Panc1 (cell line): Measurements from ENCODE around the gene STMP1. TPM values are rescaled to one million over a fixed set of nuclear protein-coding genes. Genes with fewer than 3 reads are reported as not detected.

Experiments
- ATAC-seq: fragments of 200-7000 bp; cut with Tn5 transposase; 2 replicates; pipeline ENCODE4 v1.9.1; 2020; ENCODE audit warnings: mild to moderate bottlenecking, moderate library complexity
- BruUV-seq: library from RNA; stranded (reverse); fragments of 400-500 nt; replicated peaks from 2 replicates; lab custom pipeline; 2021; lab: Mats Ljungman, UMichigan
- CTCF ChIA-PET: fragments of 300-600 bp; sonication (Branson Sonifier 250); formaldehyde crosslinking; loops from one replicate; lab custom pipeline; 2022; ENCODE audit warnings: antibody characterized with exemption; lab: Charles Lee
- POLR2A ChIA-PET: fragments of 300-600 bp; sonication (Branson Sonifier 250); formaldehyde crosslinking; loops from one replicate; lab custom pipeline; 2022; ENCODE audit warnings: antibody characterized with exemption; lab: Charles Lee
- DNase-seq: peaks from one replicate; pipeline ENCODE4 v3.0.0-alpha.2; 2010; ENCODE audit warnings: low read depth, low spot score
- H3K27ac ChIP-seq: 2 replicates; pipeline ENCODE4 v1.5.1; 2011; ENCODE audit warnings: mild to moderate bottlenecking, low read length, inconsistent platforms
- H3K27me3 ChIP-seq: fragments of 200-500 bp; sonication (Bioruptor generic); 2 replicates; pipeline ENCODE4 v1.6.0; 2014; ENCODE audit warnings: low read length, inconsistent platforms; ENCODE audit not compliant: control insufficient read depth, insufficient read depth
- H3K36me3 ChIP-seq: fragments of 200-500 bp; sonication (Bioruptor generic); 2 replicates; pipeline ENCODE4 v1.5.1; 2014; ENCODE audit warnings: inconsistent platforms, mild to moderate bottlenecking, low read length, moderate library complexity; ENCODE audit not compliant: control insufficient read depth, insufficient read depth
- H3K4me1 ChIP-seq: 2 replicates; pipeline ENCODE4 v1.5.1; 2011; ENCODE audit warnings: inconsistent platforms, mild to moderate bottlenecking, low read length, moderate library complexity; ENCODE audit not compliant: control insufficient read depth, insufficient read depth
- H3K4me3 ChIP-seq, 2 experiments: 2 replicates each; pipeline ENCODE4 v1.5.1; 2011 to 2012; ENCODE audit warnings: low read depth in 2 of 2, low read length in 2 of 2, mild to moderate bottlenecking in 2 of 2, inconsistent platforms in 1 of 2, moderate library complexity in 1 of 2
- H3K9me3 ChIP-seq: fragments of 200-500 bp; sonication (Bioruptor generic); 2 replicates; pipeline ENCODE4 v1.5.1; 2014; ENCODE audit warnings: low read depth, mild to moderate bottlenecking, inconsistent platforms, low read length, moderate library complexity; ENCODE audit not compliant: control insufficient read depth, insufficient read depth
- POLR2AphosphoS5 ChIP-seq: IDR thresholded peaks from 2 replicates; pipeline ENCODE4 v1.6.1; 2012; ENCODE audit warnings: mild to moderate bottlenecking, low read depth, low read length, moderate library complexity
- SIN3A ChIP-seq: IDR thresholded peaks from 2 replicates; pipeline ENCODE4 v1.6.1; 2012; ENCODE audit warnings: low read depth, mild to moderate bottlenecking, low read length, moderate library complexity, borderline replicate concordance; ENCODE audit not compliant: insufficient read depth
- TCF7L2 ChIP-seq: IDR thresholded peaks from 2 replicates; pipeline ENCODE4 v1.6.1; 2011; ENCODE audit warnings: mild to moderate bottlenecking, low read depth, low read length, inconsistent platforms
- in situ Hi-C: cut with HindIII; loops from 2 replicates; pipeline ENCODE4 v1.10.0; 2016; ENCODE audit warnings: low sequenced_read_pairs, low pct_unique_long_range_greater_than_20kb
- intact Hi-C: fragments of 100-400 bp; cut with micrococcal nuclease; formaldehyde crosslinking; loops from one replicate; pipeline ENCODE4 v1.10.0; 2022; ENCODE audit not compliant: unreplicated experiment
- total RNA-seq: library from RNA; stranded (reverse); gene quantifications from one replicate; pipeline ENCODE4 v1.2.1, GENCODE V29; 2021; ENCODE audit not compliant: unreplicated experiment
- TF ChIP-seq, protein P1 (sequence below): fragments of 450-650 bp; IDR thresholded peaks from 2 replicates; pipeline ENCODE4 v1.5.1; 2017; ENCODE audit warnings: mild to moderate bottlenecking
- TF ChIP-seq, protein P2 (sequence below), 2 experiments: IDR thresholded peaks; 2 replicates each; pipeline ENCODE4 v1.6.1; 2011 to 2012; ENCODE audit warnings: low read depth in 2 of 2, control low read depth in 1 of 2, low read length in 1 of 2, mild to moderate bottlenecking in 1 of 2, moderate library complexity in 1 of 2; ENCODE audit not compliant: insufficient read depth in 1 of 2

The STMP1 gene
- total RNA-seq, 1 experiment from 2014 or later: 29.5 TPM

DNA sequence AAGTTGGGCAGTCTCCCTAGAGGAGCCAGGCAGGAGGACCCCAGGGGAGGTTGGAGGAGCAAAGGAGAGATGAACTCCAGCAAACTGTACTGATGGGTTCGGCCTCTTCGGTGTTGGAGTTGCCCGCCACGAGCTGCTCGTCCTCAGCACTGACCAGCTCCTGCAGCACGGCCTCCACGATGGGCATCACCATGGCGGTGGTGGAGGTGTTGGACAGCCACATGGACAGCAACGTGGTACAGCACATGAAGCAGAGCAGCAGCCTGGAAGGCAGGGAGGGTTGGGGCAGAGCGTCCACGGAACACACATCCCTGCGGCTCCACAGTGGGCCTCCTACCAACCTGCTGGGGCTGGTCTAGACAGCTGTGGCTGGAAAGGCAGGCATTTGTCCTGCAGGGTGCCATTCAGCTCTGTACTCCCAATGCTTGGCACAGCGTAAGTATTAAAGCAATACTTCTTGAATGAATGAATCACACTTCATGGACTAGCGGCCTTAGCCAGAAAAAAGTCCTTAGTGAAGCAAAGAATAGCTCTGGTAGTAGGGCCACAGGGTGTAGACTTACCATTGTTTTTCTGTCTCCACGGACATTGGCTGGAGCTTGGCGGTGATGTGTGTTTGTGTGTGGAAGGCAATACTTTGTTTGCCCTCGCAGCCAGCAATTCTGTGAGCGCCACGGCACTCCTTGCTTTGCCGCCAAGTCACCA is 43.9 kb downstream of the STMP1 start:
- ChIA-PET POLR2A (no interaction called here), CTCF (no interaction called here)
- Histone ChIP-seq H3K36me3 (no peaks in the 10 kb centered on the region), H3K4me1 (no peaks in the 10 kb centered on the region), H3K4me3 (no peak overlapping the region), H3K27me3 (no peaks in the 10 kb centered on the region), H3K27ac (no peak overlapping the region), H3K9me3 (no peaks in the 10 kb centered on the region)
- no TSS peak for BruUV-seq
- DNase-seq (no peak), ATAC-seq (no peak)
- TF ChIP-seq TCF7L2: no peak
- no peak for TF ChIP-seq SIN3A
- TF ChIP-seq POLR2AphosphoS5: no peak
- TF ChIP-seq, protein P1, sequence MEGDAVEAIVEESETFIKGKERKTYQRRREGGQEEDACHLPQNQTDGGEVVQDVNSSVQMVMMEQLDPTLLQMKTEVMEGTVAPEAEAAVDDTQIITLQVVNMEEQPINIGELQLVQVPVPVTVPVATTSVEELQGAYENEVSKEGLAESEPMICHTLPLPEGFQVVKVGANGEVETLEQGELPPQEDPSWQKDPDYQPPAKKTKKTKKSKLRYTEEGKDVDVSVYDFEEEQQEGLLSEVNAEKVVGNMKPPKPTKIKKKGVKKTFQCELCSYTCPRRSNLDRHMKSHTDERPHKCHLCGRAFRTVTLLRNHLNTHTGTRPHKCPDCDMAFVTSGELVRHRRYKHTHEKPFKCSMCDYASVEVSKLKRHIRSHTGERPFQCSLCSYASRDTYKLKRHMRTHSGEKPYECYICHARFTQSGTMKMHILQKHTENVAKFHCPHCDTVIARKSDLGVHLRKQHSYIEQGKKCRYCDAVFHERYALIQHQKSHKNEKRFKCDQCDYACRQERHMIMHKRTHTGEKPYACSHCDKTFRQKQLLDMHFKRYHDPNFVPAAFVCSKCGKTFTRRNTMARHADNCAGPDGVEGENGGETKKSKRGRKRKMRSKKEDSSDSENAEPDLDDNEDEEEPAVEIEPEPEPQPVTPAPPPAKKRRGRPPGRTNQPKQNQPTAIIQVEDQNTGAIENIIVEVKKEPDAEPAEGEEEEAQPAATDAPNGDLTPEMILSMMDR: no peak
- TF ChIP-seq, protein P2, sequence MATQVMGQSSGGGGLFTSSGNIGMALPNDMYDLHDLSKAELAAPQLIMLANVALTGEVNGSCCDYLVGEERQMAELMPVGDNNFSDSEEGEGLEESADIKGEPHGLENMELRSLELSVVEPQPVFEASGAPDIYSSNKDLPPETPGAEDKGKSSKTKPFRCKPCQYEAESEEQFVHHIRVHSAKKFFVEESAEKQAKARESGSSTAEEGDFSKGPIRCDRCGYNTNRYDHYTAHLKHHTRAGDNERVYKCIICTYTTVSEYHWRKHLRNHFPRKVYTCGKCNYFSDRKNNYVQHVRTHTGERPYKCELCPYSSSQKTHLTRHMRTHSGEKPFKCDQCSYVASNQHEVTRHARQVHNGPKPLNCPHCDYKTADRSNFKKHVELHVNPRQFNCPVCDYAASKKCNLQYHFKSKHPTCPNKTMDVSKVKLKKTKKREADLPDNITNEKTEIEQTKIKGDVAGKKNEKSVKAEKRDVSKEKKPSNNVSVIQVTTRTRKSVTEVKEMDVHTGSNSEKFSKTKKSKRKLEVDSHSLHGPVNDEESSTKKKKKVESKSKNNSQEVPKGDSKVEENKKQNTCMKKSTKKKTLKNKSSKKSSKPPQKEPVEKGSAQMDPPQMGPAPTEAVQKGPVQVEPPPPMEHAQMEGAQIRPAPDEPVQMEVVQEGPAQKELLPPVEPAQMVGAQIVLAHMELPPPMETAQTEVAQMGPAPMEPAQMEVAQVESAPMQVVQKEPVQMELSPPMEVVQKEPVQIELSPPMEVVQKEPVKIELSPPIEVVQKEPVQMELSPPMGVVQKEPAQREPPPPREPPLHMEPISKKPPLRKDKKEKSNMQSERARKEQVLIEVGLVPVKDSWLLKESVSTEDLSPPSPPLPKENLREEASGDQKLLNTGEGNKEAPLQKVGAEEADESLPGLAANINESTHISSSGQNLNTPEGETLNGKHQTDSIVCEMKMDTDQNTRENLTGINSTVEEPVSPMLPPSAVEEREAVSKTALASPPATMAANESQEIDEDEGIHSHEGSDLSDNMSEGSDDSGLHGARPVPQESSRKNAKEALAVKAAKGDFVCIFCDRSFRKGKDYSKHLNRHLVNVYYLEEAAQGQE (IDR thresholded peaks at IDR 0.05; ENCODE audit: insufficient read depth in 1 of 2, low read depth in 2 of 2, low read length in 1 of 2): no peak
- intact Hi-C loops: no loop called here
- in situ Hi-C loops: no loop called here

DNA sequence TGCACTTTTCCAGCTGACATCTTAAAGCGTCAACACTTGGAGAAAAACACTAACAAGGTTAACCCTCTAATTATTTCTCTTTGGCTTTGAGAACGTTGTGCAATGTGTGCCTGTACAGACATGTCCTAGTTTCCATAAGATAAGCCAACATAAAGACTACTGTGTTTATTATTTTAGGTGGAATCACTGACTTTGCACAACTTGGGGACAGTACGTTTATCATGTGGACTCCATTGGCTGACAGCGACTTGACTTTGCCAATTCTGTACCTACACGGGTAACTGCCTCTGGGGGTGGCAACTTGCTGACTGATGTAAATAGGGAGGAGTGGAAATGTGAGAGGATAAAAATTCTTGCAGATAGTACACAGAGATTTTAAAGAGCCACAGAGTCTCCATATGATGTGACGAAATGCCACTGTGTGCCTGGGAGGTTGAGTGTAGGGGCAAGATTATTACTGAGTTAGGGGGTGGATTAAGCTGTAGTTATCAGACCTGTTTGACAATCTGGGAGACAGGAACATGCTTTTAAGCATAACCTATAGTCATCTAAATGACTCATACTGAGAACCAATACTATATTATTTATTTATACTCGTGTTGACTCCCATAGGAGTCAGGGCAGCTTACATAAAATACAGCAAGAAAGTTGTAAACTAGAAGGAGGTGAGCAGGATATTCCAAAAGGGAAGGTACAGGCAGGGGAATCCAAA is 44.7 kb downstream of the STMP1 start:
- in situ Hi-C loops (no loop called here), intact Hi-C loops (no loop called here)
- TF ChIP-seq, protein P2 (IDR thresholded peaks at IDR 0.05; ENCODE audit: insufficient read depth in 1 of 2, low read depth in 2 of 2, low read length in 1 of 2): no peak
- TF ChIP-seq, protein P1: no peak
- TF ChIP-seq SIN3A (no peak), POLR2AphosphoS5 (no peak), TCF7L2 (no peak)
- POLR2A ChIA-PET: no interaction called here
- H3K27ac ChIP-seq: no peak overlapping the region
- DNase-seq (no peak), ATAC-seq (no peak)
- BruUV-seq: no TSS peak
- H3K4me1 ChIP-seq: no peaks in the 10 kb centered on the region
- CTCF ChIA-PET: no interaction called here
- H3K4me3 ChIP-seq: no peak overlapping the region
- no peaks in the 10 kb centered on the region for H3K27me3 ChIP-seq
- H3K36me3 ChIP-seq: no peaks in the 10 kb centered on the region
- H3K9me3 ChIP-seq: no peaks in the 10 kb centered on the region
